ENCODE measurements around the gene P3H2. TPM values are rescaled to one million over a fixed set of nuclear protein-coding genes. Genes with fewer than 3 reads are reported as not detected.
A peak's percentile ranks its signal among the peaks of the same experiment; 100 is the strongest.

The P3H2 gene
- total and polyA plus RNA-seq, 7 donors: 0.24 to 3.4 (median 1.2) TPM

DNA sequence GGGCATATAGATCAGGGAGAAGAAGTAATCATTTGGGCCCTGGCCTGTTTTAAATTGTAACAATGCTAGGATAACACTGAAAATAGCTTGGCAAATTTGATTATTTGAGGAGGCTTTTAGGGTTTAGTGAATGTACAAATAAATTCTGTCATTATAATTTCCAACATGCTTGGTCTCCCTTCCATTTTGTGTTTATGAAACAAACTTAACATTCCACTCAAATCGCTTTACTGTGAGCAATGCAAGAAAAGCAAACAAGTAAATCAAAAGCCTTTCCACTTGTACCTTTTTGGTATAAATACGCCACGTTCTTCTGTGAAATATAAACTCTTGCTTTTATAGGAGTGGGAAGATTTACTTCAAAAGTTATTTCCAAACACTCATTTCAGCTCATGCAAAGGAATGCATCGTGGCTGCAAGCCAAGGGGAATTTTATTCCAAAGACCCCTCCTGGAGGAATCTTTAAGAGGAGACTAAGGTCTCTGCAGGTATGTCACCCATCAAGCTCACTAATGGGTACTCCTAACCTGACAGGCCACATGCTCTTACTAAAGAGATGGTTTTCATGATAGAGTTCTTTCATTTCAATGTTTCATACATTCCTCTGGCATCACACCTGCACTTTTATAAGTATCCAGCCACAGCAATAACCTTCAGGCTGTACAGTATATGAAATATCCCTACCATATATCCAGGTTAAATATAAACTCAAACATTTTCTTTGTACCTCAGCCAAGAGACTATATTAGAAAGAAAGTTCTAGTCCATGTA lies 115.2 kb downstream of the P3H2 start:
- Histone ChIP-seq H3K4me1 (no peaks in the 10 kb centered on the region), H3K27me3 (ENCODE audit: insufficient read depth in 3 of 3, low read length in 2 of 3) (peaks cover 0 to 3% (median 0%) of the 10 kb centered on the region in 3 donors), H3K9me3 (no peaks in the 10 kb centered on the region), H3K27ac (no peak overlapping the region), H3K36me3 (ENCODE audit: insufficient read depth in 1 of 2, low read depth in 1 of 2) (no peaks in the 10 kb centered on the region), H3K4me3 (no peak overlapping the region)
- TF ChIP-seq, protein P1, sequence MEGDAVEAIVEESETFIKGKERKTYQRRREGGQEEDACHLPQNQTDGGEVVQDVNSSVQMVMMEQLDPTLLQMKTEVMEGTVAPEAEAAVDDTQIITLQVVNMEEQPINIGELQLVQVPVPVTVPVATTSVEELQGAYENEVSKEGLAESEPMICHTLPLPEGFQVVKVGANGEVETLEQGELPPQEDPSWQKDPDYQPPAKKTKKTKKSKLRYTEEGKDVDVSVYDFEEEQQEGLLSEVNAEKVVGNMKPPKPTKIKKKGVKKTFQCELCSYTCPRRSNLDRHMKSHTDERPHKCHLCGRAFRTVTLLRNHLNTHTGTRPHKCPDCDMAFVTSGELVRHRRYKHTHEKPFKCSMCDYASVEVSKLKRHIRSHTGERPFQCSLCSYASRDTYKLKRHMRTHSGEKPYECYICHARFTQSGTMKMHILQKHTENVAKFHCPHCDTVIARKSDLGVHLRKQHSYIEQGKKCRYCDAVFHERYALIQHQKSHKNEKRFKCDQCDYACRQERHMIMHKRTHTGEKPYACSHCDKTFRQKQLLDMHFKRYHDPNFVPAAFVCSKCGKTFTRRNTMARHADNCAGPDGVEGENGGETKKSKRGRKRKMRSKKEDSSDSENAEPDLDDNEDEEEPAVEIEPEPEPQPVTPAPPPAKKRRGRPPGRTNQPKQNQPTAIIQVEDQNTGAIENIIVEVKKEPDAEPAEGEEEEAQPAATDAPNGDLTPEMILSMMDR (IDR thresholded peaks at IDR 0.05): no peak
- 62 to 68% (median 68%) methylated on average over 4 of the region's 4 CpGs for WGBS, 3 donors
- ATAC-seq: no peak
- intact Hi-C loops (cut with DNase I): no loop called here
- DNase-seq: no peak

DNA sequence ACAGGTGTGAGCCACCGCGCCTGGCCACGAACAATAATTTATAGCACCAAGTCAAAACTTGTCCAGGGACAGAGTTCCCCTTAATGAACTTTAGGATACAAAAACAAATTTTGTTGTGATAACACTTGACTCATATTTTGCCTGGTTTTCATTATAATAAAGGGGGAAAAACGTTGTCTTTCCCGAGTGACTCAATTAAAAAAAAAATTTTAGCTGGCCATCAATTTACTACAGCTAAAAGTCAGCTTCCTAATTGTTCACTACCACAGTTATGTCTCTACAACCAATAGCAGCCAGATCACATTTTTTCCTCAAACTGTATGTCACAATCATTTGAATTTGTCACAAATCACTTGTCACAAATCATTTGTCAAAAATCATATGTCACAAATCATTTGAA lies 116.0 kb downstream of the P3H2 start:
- Histone ChIP-seq H3K4me3 (no peak overlapping the region), H3K4me1 (no peaks in the 10 kb centered on the region), H3K27me3 (ENCODE audit: insufficient read depth in 3 of 3, low read length in 2 of 3) (peaks cover 0 to 1% (median 0%) of the 10 kb centered on the region in 3 donors), H3K27ac (no peak overlapping the region), H3K9me3 (no peaks in the 10 kb centered on the region), H3K36me3 (ENCODE audit: insufficient read depth in 1 of 2, low read depth in 1 of 2) (no peaks in the 10 kb centered on the region)
- ATAC-seq (no peak), DNase-seq (no peak)
- TF ChIP-seq, protein P1 (IDR thresholded peaks at IDR 0.05): no peak
- intact Hi-C loops (cut with DNase I): no loop called here
- WGBS, 3 donors: 62 to 82% (median 80%) methylated on average over 5 of the region's 5 CpGs

DNA sequence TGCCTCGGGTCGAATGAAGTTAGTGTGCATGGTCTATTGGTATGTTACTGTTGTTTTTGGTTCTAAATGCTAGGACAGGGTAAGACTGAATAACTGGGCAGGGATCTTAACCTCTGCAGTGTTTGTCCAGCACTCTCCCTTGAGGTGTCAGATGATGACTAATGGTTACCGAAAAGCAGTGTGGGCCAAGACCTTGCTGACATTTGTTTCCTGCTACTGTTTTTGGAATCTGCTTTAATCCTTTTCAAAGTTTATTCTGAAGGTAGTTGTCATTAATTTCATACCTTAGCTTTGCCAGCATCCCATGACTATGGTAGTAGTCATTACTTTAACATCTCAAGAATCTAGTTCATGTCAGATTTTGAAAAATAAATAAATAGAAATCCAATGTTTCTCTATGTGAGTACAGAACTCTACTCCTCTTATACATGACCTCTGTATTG lies 117.0 kb downstream of the P3H2 start:
- Histone ChIP-seq H3K27ac (no peak overlapping the region), H3K4me1 (no peaks in the 10 kb centered on the region)
- intact Hi-C loops (cut with DNase I): no loop called here

DNA sequence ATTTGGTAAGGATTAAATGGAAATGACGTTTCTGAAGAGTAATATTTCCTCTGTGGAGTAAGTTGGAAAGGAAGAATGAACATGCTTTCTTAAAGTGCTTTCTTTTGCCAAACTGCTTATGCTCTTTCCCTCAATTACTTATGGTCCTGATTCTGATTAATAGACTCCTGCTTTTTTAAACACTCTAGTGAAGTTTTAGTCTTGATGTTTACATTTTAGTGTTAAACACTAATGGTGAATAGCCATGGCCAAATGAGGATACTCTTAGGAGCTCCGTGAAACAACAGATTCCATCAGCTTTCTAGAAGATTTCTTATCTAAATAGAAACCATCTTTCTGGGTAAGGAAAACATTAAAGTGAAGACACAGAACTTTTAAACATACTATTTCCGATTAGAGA lies 117.6 kb downstream of the P3H2 start:
- DNase-seq: no peak
- no peak for ATAC-seq
- no peaks in the 10 kb centered on the region for H3K36me3 ChIP-seq (ENCODE audit: insufficient read depth in 1 of 2, low read depth in 1 of 2)
- no peak overlapping the region for H3K27ac ChIP-seq
- TF ChIP-seq, protein P1 (IDR thresholded peaks at IDR 0.05): no peak
- no peaks in the 10 kb centered on the region for H3K9me3 ChIP-seq
- H3K4me3 ChIP-seq: no peak overlapping the region
- H3K4me1 ChIP-seq: no peaks in the 10 kb centered on the region
- 49 to 56% (median 49%) methylated on average over 3 of the region's 3 CpGs for whole genome bisulfite sequencing, 3 donors
- intact Hi-C loops (cut with DNase I): no loop called here
- H3K27me3 ChIP-seq (ENCODE audit: insufficient read depth in 3 of 3, low read length in 2 of 3): no peaks in the 10 kb centered on the region

More for the DNA sequence above, 117.0 kb downstream of the P3H2 start:
- WGBS, 3 donors: 34 to 36% (median 35%) methylated on average over 3 of the region's 3 CpGs
- H3K27me3 ChIP-seq (ENCODE audit: insufficient read depth in 3 of 3, low read length in 2 of 3): no peaks in the 10 kb centered on the region
- H3K36me3 ChIP-seq (ENCODE audit: insufficient read depth in 1 of 2, low read depth in 1 of 2): no peaks in the 10 kb centered on the region
- TF ChIP-seq, protein P1 (IDR thresholded peaks at IDR 0.05): no peak
- no peak overlapping the region for H3K4me3 ChIP-seq
- no peaks in the 10 kb centered on the region for H3K9me3 ChIP-seq
- DNase-seq (no peak), ATAC-seq (peak in 1 of 4 donors; percentile 53)
